Measurements from ENCODE around the gene EXOC7.

Gene EXOC7

GRCh38 chr17:76090517-76091129 is 13.0 kb downstream of the EXOC7 start:
- DNase-seq (ENCODE audit: low read depth) = no peak

GRCh38 chr17:76089680-76090516 is 13.7 kb downstream of the EXOC7 start:
- no peak for DNase-seq (ENCODE audit: low read depth)
- H3K4me3 ChIP-seq (ENCODE audit: low read depth, low read length) = no peak overlapping the region
- TF ChIP-seq CTCF (conservative IDR thresholded peaks at IDR 0.05; ENCODE audit: low read depth, low read length) = no peak

More at GRCh38 chr17:76090517-76091129, 13.0 kb downstream of the EXOC7 start:
- no peak overlapping the region for H3K4me3 ChIP-seq (ENCODE audit: low read depth, low read length)
- TF ChIP-seq CTCF (conservative IDR thresholded peaks at IDR 0.05; ENCODE audit: low read depth, low read length) = no peak

DNA sequence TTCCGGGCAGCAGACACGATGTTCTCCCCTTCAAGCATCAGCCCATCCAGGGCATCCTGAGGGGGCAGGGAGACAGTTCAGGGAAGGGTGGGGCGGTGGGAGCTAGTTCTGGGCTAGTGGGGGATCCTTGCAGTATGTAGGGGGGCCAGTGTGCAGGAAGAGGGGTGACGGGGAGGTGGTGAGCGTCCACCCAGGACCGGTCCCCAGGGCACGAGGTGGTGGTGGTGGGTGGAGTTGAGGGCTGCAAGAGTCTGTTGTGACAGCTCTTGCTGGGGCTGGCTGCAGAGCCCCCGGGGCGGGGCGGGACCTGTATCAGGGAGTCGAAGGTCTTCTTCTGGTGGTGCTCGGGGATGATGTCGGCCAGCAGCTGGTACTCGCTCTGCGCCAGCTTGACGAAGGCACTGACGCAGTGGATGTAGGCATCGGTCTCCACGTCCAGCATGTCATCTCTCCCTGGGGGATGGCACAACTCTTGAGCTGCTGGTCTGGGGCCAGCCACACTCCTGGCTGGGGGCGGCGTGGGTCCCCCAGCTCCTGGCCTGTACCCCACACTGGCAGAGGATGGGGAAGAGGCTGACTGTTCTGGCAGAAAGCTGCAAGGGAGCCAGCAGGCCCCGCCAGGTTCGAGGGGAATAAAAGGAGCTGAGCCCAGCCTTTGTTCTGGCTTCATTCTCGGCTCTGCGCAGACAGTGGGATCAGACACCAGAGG is 14.6 kb downstream of the EXOC7 start:
- no peak for TF ChIP-seq CTCF (conservative IDR thresholded peaks at IDR 0.05; ENCODE audit: low read depth, low read length)
- no peak overlapping the region for H3K4me3 ChIP-seq (ENCODE audit: low read depth, low read length)
- DNase-seq (ENCODE audit: low read depth) = no peak

GRCh38 chr17:76088041-76088867 is 15.3 kb downstream of the EXOC7 start:
- no peak for DNase-seq (ENCODE audit: low read depth)
- no peak for TF ChIP-seq CTCF (conservative IDR thresholded peaks at IDR 0.05; ENCODE audit: low read depth, low read length)
- no peak overlapping the region for H3K4me3 ChIP-seq (ENCODE audit: low read depth, low read length)

GRCh38 chr17:76087531-76087930 is 16.1 kb downstream of the EXOC7 start:
- no peak for TF ChIP-seq CTCF (conservative IDR thresholded peaks at IDR 0.05; ENCODE audit: low read depth, low read length)
- no peak for DNase-seq (ENCODE audit: low read depth)

DNA sequence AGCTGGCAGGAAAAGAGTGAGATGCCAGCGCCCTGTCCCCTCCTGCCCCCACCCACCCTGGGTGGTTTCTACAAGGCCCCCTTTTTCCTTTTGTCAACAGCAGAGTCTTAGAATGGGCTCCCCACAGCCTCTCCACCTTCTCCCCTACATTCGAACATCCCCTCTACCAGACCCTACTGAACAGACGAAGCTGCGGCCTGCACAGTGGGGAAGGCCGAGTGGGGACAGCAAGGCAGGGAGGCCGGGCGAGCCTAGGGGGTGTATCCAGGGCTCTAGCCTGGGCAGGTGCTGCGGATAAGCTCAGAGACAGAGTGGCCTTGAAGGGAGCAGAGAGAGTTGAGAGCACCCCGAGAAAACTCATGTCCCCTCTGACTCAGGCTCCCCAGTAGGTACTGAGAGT is 17.2 kb downstream of the EXOC7 start:
- DNase-seq (ENCODE audit: low read depth) = no peak
- TF ChIP-seq CTCF (conservative IDR thresholded peaks at IDR 0.05; ENCODE audit: low read depth, low read length) = no peak

More at GRCh38 chr17:76087531-76087930, 16.1 kb downstream of the EXOC7 start:
- H3K4me3 ChIP-seq (ENCODE audit: low read depth, low read length) = no peak overlapping the region

More for the DNA sequence above, 17.2 kb downstream of the EXOC7 start:
- H3K4me3 ChIP-seq (ENCODE audit: low read depth, low read length) = no peak overlapping the region

All from choroid plexus epithelial cell (primary cell).